Stomach (tissue), 9 donors: Measurements from ENCODE around the gene OR10C1. TPM values are rescaled to one million over a fixed set of nuclear protein-coding genes. Genes with fewer than 3 reads are reported as not detected.

Source experiments
- DNase-seq, 2 donors: peaks; one replicate each; pipeline versions ENCODE4 v3.0.0 to v3.0.0-alpha.2; 2013 to 2019
- H3K27ac ChIP-seq, 5 donors: fragments of 200-600 bp in 4 of 5; sonication (generic) in 4 of 5; one replicate each; pipeline ENCODE4 v1.5.1; 2013 to 2019; ENCODE audit warnings: mild to moderate bottlenecking in 1 of 5, moderate library complexity in 1 of 5
- H3K27me3 ChIP-seq, 3 donors: fragments of 200-600 bp; sonication (generic); one replicate each; pipeline ENCODE4 v1.5.1; 2017 to 2019; ENCODE audit warnings: mixed run types in 1 of 3
- H3K36me3 ChIP-seq, 4 donors: fragments of 200-600 bp; sonication (generic); 1 replicate in 3 of 4; 2 replicates in 1 of 4; pipeline ENCODE4 v1.5.1; 2016 to 2019
- H3K4me1 ChIP-seq, 4 donors: fragments of 200-600 bp; sonication (generic); one replicate each; pipeline ENCODE4 v1.5.1; 2016 to 2019
- H3K4me3 ChIP-seq, 4 donors: fragments of 200-600 bp; sonication (generic) in 3 of 4; one replicate each; pipeline ENCODE4 v1.5.1; 2016 to 2019; ENCODE audit warnings: mild to moderate bottlenecking in 1 of 4
- H3K9me3 ChIP-seq, 4 donors: fragments of 200-600 bp; sonication (generic); one replicate each; pipeline ENCODE4 v1.5.1; 2016 to 2019
- EP300 ChIP-seq: sonication (generic); formaldehyde crosslinking; IDR thresholded peaks from one replicate; pipeline ENCODE4 v1.6.1; 2017; ENCODE audit warnings: antibody characterized with exemption
- POLR2A ChIP-seq, 4 donors: fragments of 450-650 bp; IDR thresholded peaks; one replicate each; pipeline ENCODE4 v1.6.1; 2016; ENCODE audit warnings: antibody characterized with exemption in 4 of 4, control low read depth in 2 of 4, mild to moderate bottlenecking in 1 of 4, moderate library complexity in 1 of 4
- POLR2AphosphoS5 ChIP-seq, 3 donors: sonication (generic); formaldehyde crosslinking; IDR thresholded peaks; one replicate each; pipeline ENCODE4 v1.6.1; 2016; ENCODE audit warnings: antibody characterized with exemption in 3 of 3
- WGBS, 5 donors: extraction: QIAGEN DNeasy Blood & Tissue Kit in 3 of 5; methylation state at CpG; one replicate each; pipeline versions ENCODE4 v1.1.5 to v1.1.7; 2013 to 2018; 5-methylcytosine and 5-hydroxymethylcytosine counted together
- intact Hi-C: fragments of 100-400 bp; cut with DNase I; formaldehyde crosslinking; loops from one replicate; pipeline ENCODE4 v1.15.1; 2023; ENCODE audit warnings: low total_unique reads
- polyA plus RNA-seq, 3 donors: library from polyadenylated mRNA; stranded (reverse); fragments of 200-250 nt; gene quantifications; one replicate each; pipeline ENCODE4 v1.2.3, GENCODE V29; 2013
- total RNA-seq, 5 donors: library from RNA; depleted of rRNA; stranded (reverse); fragments of >200 nt; gene quantifications; one replicate each; pipeline versions ENCODE4 v1.1.0 to v1.2.3, GENCODE V29; 2014 to 2016
- TF ChIP-seq, protein P1 (sequence below), 7 experiments: fragments of 450-650 bp in 4 of 7; fragments of 200-600 bp in 3 of 7; sonication (generic) in 3 of 7; IDR thresholded peaks; one replicate each; pipeline ENCODE4 v1.5.1; 2016 to 2019; ENCODE audit warnings: antibody characterized with exemption in 7 of 7, control low read depth in 2 of 7, mild to moderate bottlenecking in 1 of 7
- donor health status: healthy with polysubstance abuse.
- donor health status: Bipolar disorder and iron deficiency.
- donor health status: healthy.

OR10C1 gene
- total and polyA plus RNA-seq, 8 donors: not detected

- Histone ChIP-seq H3K36me3 (no peaks in the 10 kb centered on the region), H3K4me3 (no peak overlapping the region), H3K27me3 (no peaks in the 10 kb centered on the region), H3K27ac (no peak overlapping the region), H3K4me1 (no peaks in the 10 kb centered on the region), H3K9me3 (peaks cover 0 to 9% (median 3%) of the 10 kb centered on the region in 4 donors)
- DNase-seq: no peak
- WGBS, 5 donors: 47 to 60% (median 55%) methylated on average over 5 of the region's 5 CpGs
- intact Hi-C loops: no loop called here
- TF ChIP-seq POLR2A (IDR thresholded peaks at IDR 0.05) (no peak), EP300 (no peak), POLR2AphosphoS5 (IDR thresholded peaks at IDR 0.05) (no peak)
- TF ChIP-seq, protein P1, sequence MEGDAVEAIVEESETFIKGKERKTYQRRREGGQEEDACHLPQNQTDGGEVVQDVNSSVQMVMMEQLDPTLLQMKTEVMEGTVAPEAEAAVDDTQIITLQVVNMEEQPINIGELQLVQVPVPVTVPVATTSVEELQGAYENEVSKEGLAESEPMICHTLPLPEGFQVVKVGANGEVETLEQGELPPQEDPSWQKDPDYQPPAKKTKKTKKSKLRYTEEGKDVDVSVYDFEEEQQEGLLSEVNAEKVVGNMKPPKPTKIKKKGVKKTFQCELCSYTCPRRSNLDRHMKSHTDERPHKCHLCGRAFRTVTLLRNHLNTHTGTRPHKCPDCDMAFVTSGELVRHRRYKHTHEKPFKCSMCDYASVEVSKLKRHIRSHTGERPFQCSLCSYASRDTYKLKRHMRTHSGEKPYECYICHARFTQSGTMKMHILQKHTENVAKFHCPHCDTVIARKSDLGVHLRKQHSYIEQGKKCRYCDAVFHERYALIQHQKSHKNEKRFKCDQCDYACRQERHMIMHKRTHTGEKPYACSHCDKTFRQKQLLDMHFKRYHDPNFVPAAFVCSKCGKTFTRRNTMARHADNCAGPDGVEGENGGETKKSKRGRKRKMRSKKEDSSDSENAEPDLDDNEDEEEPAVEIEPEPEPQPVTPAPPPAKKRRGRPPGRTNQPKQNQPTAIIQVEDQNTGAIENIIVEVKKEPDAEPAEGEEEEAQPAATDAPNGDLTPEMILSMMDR (IDR thresholded peaks at IDR 0.05): no peak
These were observed 38.9 kb downstream of the OR10C1 start for GRCh38 chr6:29477923-29478450.

DNA sequence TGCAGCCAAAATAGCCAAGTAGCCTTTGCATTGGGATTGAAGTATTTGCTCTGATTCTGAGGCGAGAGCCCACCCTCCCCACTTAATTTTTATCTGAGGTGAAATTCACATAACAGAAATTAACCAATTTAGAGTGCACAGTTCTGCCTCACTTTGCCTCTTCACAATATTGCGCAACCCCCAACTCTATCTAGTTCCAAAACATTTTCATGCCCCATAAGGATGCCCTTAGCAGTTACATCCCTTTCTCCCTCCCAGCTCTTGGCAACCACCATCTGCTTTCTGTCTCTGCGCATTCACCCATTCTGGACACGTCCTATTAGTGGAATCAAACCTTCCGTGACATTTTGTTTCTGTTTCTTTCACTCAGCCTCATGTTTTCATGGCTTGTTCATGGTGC, 39.6 kb downstream of the OR10C1 start:
- Histone ChIP-seq H3K27me3 (no peaks in the 10 kb centered on the region), H3K4me3 (no peak overlapping the region), H3K27ac (no peak overlapping the region), H3K4me1 (no peaks in the 10 kb centered on the region), H3K36me3 (no peaks in the 10 kb centered on the region), H3K9me3 (peaks cover 0 to 7% (median 3%) of the 10 kb centered on the region in 4 donors)
- WGBS, 5 donors: 66 to 81% (median 79%) methylated on average over 5 of the region's 5 CpGs
- TF ChIP-seq, protein P1 (IDR thresholded peaks at IDR 0.05): no peak
- TF ChIP-seq EP300 (no peak), POLR2A (IDR thresholded peaks at IDR 0.05) (no peak), POLR2AphosphoS5 (IDR thresholded peaks at IDR 0.05) (no peak)
- no peak for DNase-seq
- intact Hi-C loops: no loop called here

- H3K36me3 ChIP-seq: no peaks in the 10 kb centered on the region
- 56 to 82% (median 71%) methylated on average over 2 of the region's 2 CpGs for WGBS, 5 donors
- intact Hi-C loops: no loop called here
- no peak for DNase-seq
- no peak overlapping the region for H3K27ac ChIP-seq
- H3K9me3 ChIP-seq: peaks cover 0 to 7% (median 3%) of the 10 kb centered on the region in 4 donors
- TF ChIP-seq EP300: no peak
- H3K27me3 ChIP-seq: no peaks in the 10 kb centered on the region
- no peak overlapping the region for H3K4me3 ChIP-seq
- H3K4me1 ChIP-seq: no peaks in the 10 kb centered on the region
These were observed 40.5 kb downstream of the OR10C1 start for GRCh38 chr6:29479560-29479959.

DNA sequence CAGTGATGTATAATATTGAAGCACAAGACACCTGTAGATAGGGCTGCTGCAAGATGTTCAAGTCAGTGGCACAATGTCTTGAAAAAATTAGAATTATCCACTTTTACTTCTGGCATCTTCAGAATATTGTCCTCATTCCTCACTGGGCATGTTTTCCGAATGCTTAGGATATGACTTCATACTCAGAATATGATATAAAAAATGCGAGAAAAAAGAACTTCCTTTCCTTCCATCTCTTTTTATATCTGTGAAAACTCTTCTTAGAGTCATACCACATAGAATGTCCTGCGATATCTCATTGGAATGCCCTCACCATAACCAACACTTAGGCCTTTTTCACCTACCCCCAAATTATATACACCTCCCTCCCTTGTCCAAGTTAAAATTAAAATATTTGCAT, 44.1 kb downstream of the OR10C1 start:
- intact Hi-C loops: no loop called here
- no peaks in the 10 kb centered on the region for H3K36me3 ChIP-seq
- WGBS, 5 donors: 69 to 92% (median 85%) methylated on average over 3 of the region's 3 CpGs
- H3K27me3 ChIP-seq: no peaks in the 10 kb centered on the region
- no peaks in the 10 kb centered on the region for H3K4me1 ChIP-seq
- peaks cover 0 to 7% (median 3%) of the 10 kb centered on the region in 4 donors for H3K9me3 ChIP-seq
- H3K27ac ChIP-seq: no peak overlapping the region
- no peak overlapping the region for H3K4me3 ChIP-seq
- DNase-seq: no peak
- TF ChIP-seq POLR2AphosphoS5 (IDR thresholded peaks at IDR 0.05): no peak

GRCh38 chr6:29483735-29484134, 44.6 kb downstream of the OR10C1 start:
- no peak overlapping the region for H3K27ac ChIP-seq
- H3K4me3 ChIP-seq: no peak overlapping the region
- H3K9me3 ChIP-seq: peaks cover 0 to 7% (median 3%) of the 10 kb centered on the region in 4 donors
- no peaks in the 10 kb centered on the region for H3K27me3 ChIP-seq
- WGBS, 5 donors: 30 to 52% (median 40%) methylated on average over 1 of the region's 1 CpG
- no peaks in the 10 kb centered on the region for H3K4me1 ChIP-seq
- no peak for DNase-seq
- no peaks in the 10 kb centered on the region for H3K36me3 ChIP-seq
- intact Hi-C loops: no loop called here
- no peak for TF ChIP-seq POLR2A (IDR thresholded peaks at IDR 0.05)
- TF ChIP-seq, protein P1 (IDR thresholded peaks at IDR 0.05): no peak
- TF ChIP-seq EP300: no peak
- TF ChIP-seq POLR2AphosphoS5 (IDR thresholded peaks at IDR 0.05): no peak
